ENCODE results near the gene FOXF1.

The FOXF1 gene

GRCh38 chr16:86524029-86524428, 13.7 kb downstream of the FOXF1 start:
- no peak overlapping the region for H3K4me3 ChIP-seq (ENCODE audit: low read depth, low read length)
- TF ChIP-seq CTCF (IDR thresholded peaks at IDR 0.05; ENCODE audit: low read depth, low read length) = no peak

- no peak for TF ChIP-seq CTCF (IDR thresholded peaks at IDR 0.05; ENCODE audit: low read depth, low read length)
- H3K4me3 ChIP-seq (ENCODE audit: low read depth, low read length) = no peak overlapping the region
Measured at GRCh38 chr16:86525696-86526095, 15.4 kb downstream of the FOXF1 start.

GRCh38 chr16:86527366-86527765, 17.0 kb downstream of the FOXF1 start:
- TF ChIP-seq CTCF (IDR thresholded peaks at IDR 0.05; ENCODE audit: low read depth, low read length) = no peak
- no peak overlapping the region for H3K4me3 ChIP-seq (ENCODE audit: low read depth, low read length)

DNA sequence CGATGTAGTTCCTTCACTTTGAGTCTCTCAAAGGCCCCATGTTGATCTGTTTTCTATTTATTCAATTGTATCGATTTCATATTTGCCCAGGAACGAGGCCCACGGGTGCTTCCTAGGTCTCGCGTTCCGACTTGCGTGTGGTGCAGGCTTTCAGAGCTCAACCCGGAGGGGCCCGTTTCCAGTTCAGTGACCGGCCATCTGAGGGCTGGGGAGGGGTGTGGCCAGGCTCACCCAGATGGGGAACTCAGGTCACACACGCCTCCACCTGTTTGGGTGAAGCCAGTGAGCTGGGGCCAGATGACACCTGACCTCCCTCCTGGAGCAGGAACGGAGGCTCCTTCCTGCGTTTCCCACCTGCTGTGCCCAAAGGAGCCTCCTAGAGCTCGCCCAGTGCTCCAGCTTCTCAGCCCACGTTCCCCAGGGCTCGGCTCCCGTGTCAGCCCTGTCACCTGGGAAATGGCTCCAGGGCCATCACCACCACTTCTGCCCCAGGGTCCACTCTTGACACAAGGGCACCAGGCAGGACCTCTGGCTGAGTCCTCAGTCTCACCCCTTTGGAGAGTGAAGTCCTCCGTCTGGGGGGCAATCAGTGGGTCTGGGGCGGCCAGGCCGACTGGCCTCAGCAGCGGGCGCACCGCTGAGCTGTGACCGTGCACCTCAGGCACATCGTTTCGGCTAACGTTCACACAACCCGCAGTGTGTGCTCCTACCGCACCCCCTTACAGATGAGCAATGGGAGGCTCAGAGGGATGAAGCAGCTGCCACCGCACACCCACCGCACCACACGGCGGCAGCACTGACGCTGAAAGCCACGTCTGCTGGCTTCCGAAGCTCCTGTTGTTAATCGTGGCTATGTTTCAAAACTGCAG, 18.0 kb downstream of the FOXF1 start:
- no peak for TF ChIP-seq CTCF (IDR thresholded peaks at IDR 0.05; ENCODE audit: low read depth, low read length)

DNA sequence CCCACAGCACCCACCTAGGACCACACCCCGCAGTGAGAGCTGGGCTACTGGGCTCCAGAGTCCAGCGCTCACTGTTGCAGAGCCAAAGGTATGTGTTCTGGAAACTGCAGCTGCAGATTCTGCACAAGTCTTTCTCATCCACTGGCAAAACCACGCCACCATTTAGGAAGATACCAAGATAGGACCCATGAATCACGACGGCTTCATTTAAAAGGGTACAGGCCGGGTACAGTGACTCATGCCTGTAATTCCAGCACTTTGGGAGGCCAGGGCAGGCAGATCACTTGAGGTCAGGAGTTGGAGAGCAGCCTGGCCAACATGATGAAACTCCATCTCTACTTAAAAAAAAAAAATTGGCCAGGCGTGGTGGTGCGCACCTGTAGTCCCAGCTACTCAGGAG, 18.8 kb downstream of the FOXF1 start:
- no peak overlapping the region for H3K4me3 ChIP-seq (ENCODE audit: low read depth, low read length)
- TF ChIP-seq CTCF (IDR thresholded peaks at IDR 0.05; ENCODE audit: low read depth, low read length) = no peak

More for the DNA sequence above, 18.0 kb downstream of the FOXF1 start:
- H3K4me3 ChIP-seq (ENCODE audit: low read depth, low read length) = no peak overlapping the region

- no peak for TF ChIP-seq CTCF (IDR thresholded peaks at IDR 0.05; ENCODE audit: low read depth, low read length)
- no peak overlapping the region for H3K4me3 ChIP-seq (ENCODE audit: low read depth, low read length)
Measured at GRCh38 chr16:86530251-86531190, 20.2 kb downstream of the FOXF1 start.

GRCh38 chr16:86531191-86531545, 20.8 kb downstream of the FOXF1 start:
- TF ChIP-seq CTCF (IDR thresholded peaks at IDR 0.05; ENCODE audit: low read depth, low read length) = no peak
- H3K4me3 ChIP-seq (ENCODE audit: low read depth, low read length) = no peak overlapping the region
